ENCODE data around the gene KCNAB1.

- TF ChIP-seq CTCF (IDR thresholded peaks at IDR 0.05; ENCODE audit: low read depth, low read length, missing input control), result no peak
- TF ChIP-seq RAD21 (IDR thresholded peaks at IDR 0.05), result no peak
- TF ChIP-seq MAX (IDR thresholded peaks at IDR 0.05), result no peak
- TF ChIP-seq JUND (IDR thresholded peaks at IDR 0.05), result no peak
- TF ChIP-seq TAF1 (conservative IDR thresholded peaks at IDR 0.05), result no peak
- no peak for TF ChIP-seq GABPA (IDR thresholded peaks at IDR 0.05 in 1 of 2, conservative IDR thresholded peaks at IDR 0.05 in 1 of 2)
- TF ChIP-seq FOXA1 (IDR thresholded peaks at IDR 0.05), result no peak
- no peak for TF ChIP-seq REST (IDR thresholded peaks at IDR 0.05)
- no peak for TF ChIP-seq HNF4G (IDR thresholded peaks at IDR 0.05)
- TF ChIP-seq EGR1 (IDR thresholded peaks at IDR 0.05; ENCODE audit: low read depth in 2 of 2), result no peak
- TF ChIP-seq FOXA2 (IDR thresholded peaks at IDR 0.05), result no peak
- TF ChIP-seq RXRA (IDR thresholded peaks at IDR 0.05), result no peak
Observed at GRCh38 chr3:156251424-156251823, 131.0 kb downstream of the KCNAB1 start.

All from liver (tissue), 3 donors.